ENCODE data around the gene HPSE2.

HPSE2 gene

GRCh38 chr10:98450618-98451017 is 785.0 kb downstream of the HPSE2 start:
- no peak for DNase-seq

- DNase-seq = no peak
Measured at GRCh38 chr10:98449287-98449686, 786.4 kb downstream of the HPSE2 start.

- DNase-seq = no peak
Measured at GRCh38 chr10:98446661-98447221, 788.9 kb downstream of the HPSE2 start, which contains the start of gene HPS1. TSS of gene HPS1 (minus strand) at chr10:98446935. CDS start at chr10:98443240, 3,695 bp downstream.

- no peak for DNase-seq
Measured at GRCh38 chr10:98446151-98446660, 789.4 kb downstream of the HPSE2 start.

- no peak for DNase-seq
Measured at GRCh38 chr10:98445200-98445812, 790.3 kb downstream of the HPSE2 start.

GRCh38 chr10:98444314-98445006 is 791.2 kb downstream of the HPSE2 start:
- no peak for DNase-seq

GRCh38 chr10:98438715-98439114 is 796.9 kb downstream of the HPSE2 start:
- no peak for DNase-seq

- DNase-seq = no peak
Measured at GRCh38 chr10:98436704-98437103, 798.9 kb downstream of the HPSE2 start.

GRCh38 chr10:98435178-98435577 is 800.5 kb downstream of the HPSE2 start:
- DNase-seq = no peak

- DNase-seq = no peak
Measured at GRCh38 chr10:98433881-98434732, 801.5 kb downstream of the HPSE2 start.

- DNase-seq = no peak
Measured at GRCh38 chr10:98433371-98433770, 802.3 kb downstream of the HPSE2 start.

- DNase-seq = no peak
Measured at GRCh38 chr10:98432330-98432729, 803.3 kb downstream of the HPSE2 start.

GRCh38 chr10:98431016-98431415 is 804.6 kb downstream of the HPSE2 start:
- no peak for DNase-seq

- DNase-seq = no peak
Measured at GRCh38 chr10:98430427-98430826, 805.2 kb downstream of the HPSE2 start.

GRCh38 chr10:98429320-98430072 is 806.2 kb downstream of the HPSE2 start:
- DNase-seq = no peak

GRCh38 chr10:98427011-98427515 is 808.6 kb downstream of the HPSE2 start:
- no peak for DNase-seq

- no peak for DNase-seq
Measured at GRCh38 chr10:98425511-98426352, 809.9 kb downstream of the HPSE2 start.

- no peak for DNase-seq
Measured at GRCh38 chr10:98424295-98425254, 811.1 kb downstream of the HPSE2 start.

GRCh38 chr10:98423691-98424120 is 811.9 kb downstream of the HPSE2 start:
- no peak for DNase-seq

GRCh38 chr10:98422182-98422581 is 813.5 kb downstream of the HPSE2 start:
- no peak for DNase-seq
